Stimulated activated CD4-positive, alpha-beta T cell treated with anti-CD3 and anti-CD28 coated beads, TNF-alpha, amount 100 ng/mL, for 24 hours (primary cell): ENCODE data around the gene SPG7.

Experiments
- DNase-seq, 3 experiments: peaks; one replicate each; pipeline ENCODE4 v3.0.0-alpha.2; 2020; ENCODE audit warnings: low read depth in 3 of 3

The SPG7 gene

GRCh38 chr16:89546781-89547180 is 38.6 kb downstream of the SPG7 start:
- no peak for DNase-seq

GRCh38 chr16:89547291-89547690 is 39.1 kb downstream of the SPG7 start:
- DNase-seq = no peak

- no peak for DNase-seq
Observed at GRCh38 chr16:89547860-89548259, 39.7 kb downstream of the SPG7 start.

- DNase-seq = no peak
Observed at GRCh38 chr16:89548344-89549006, 40.3 kb downstream of the SPG7 start.

GRCh38 chr16:89549007-89549700 is 41.0 kb downstream of the SPG7 start:
- DNase-seq = no peak

GRCh38 chr16:89550421-89551007 is 42.3 kb downstream of the SPG7 start:
- no peak for DNase-seq

- no peak for DNase-seq
Observed at GRCh38 chr16:89552329-89552728, 44.1 kb downstream of the SPG7 start.

GRCh38 chr16:89552913-89553312 is 44.7 kb downstream of the SPG7 start:
- DNase-seq = no peak

GRCh38 chr16:89553733-89554132 is 45.5 kb downstream of the SPG7 start:
- DNase-seq = no peak

- DNase-seq = no peak
Observed at GRCh38 chr16:89554343-89554742, 46.1 kb downstream of the SPG7 start.

GRCh38 chr16:89555265-89555664 is 47.1 kb downstream of the SPG7 start:
- DNase-seq = no peak

- no peak for DNase-seq
Observed at GRCh38 chr16:89555780-89556179, 47.6 kb downstream of the SPG7 start.

GRCh38 chr16:89556750-89557689 is 48.8 kb downstream of the SPG7 start:
- DNase-seq = peak; percentile 63 to 85 (median 78)

GRCh38 chr16:89557690-89558490 is 49.7 kb downstream of the SPG7 start:
- no peak for DNase-seq

- peak; percentile 87 to 92 (median 92) for DNase-seq
Observed at GRCh38 chr16:89560378-89561141, 52.4 kb downstream of the SPG7 start, which contains the start of gene RPL13. Gene RPL13 (plus strand): TSS chr16:89560682. CDS start chr16:89560960, 278 bp downstream.

GRCh38 chr16:89561142-89561883 is 53.1 kb downstream of the SPG7 start:
- DNase-seq = no peak

- no peak for DNase-seq
Observed at GRCh38 chr16:89561884-89562599, 53.8 kb downstream of the SPG7 start.

GRCh38 chr16:89562939-89563338 is 54.7 kb downstream of the SPG7 start:
- no peak for DNase-seq
